Myocyte (in vitro differentiated cells): ENCODE measurements around the gene GPR119. TPM values are rescaled to one million over a fixed set of nuclear protein-coding genes. Genes with fewer than 3 reads are reported as not detected.
A peak's percentile ranks its signal among the peaks of the same experiment; 100 is the strongest.
"Not testable (repeated sequence)": the region's sequence is repeated elsewhere in the genome, so short reads cannot be mapped to it uniquely, and the experiment has no call there.

ENCODE experiments used
- DNase-seq: peaks from one replicate; pipeline ENCODE4 v3.0.0-alpha.2; 2012; ENCODE audit warnings: low read depth
- polyA plus RNA-seq: library from polyadenylated mRNA; unstranded; fragments of >200 nt; gene quantifications from one replicate; pipeline ENCODE4 v1.2.1, GENCODE V29; 2012; ENCODE audit warnings: missing spikeins
- total RNA-seq: library from RNA; depleted of rRNA; stranded (reverse); fragments of >200 nt; gene quantifications from 2 replicates; pipeline ENCODE4 v1.2.3, GENCODE V29; 2014

The GPR119 gene
- total RNA-seq = not detected in 2 replicates
- not detected for polyA plus RNA-seq

DNA sequence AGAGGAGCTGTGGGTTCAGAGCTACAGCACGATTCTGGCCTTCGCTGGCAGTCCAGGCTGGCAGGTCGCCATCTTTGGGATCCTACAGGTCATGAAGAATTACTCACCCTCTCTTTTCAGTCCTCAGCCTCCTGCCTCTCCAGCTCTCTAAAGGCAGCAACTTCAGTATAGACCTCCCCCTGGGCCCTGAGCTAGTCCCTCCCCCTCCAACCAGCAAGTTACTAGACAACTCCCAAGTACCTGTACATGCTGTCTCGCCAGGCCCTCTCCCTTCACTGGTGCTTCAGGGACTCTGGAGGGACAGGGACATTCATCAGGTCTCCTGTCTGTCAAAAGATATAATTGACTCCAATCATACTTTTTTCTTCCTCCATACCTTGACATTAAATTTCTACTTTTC is at the start of gene GPR119:
Gene GPR119, minus strand, starts transcription at position 155 of the 400 bp plus-strand sequence. CDS start 227 bp downstream, outside the sequence.
- no peak for DNase-seq

DNA sequence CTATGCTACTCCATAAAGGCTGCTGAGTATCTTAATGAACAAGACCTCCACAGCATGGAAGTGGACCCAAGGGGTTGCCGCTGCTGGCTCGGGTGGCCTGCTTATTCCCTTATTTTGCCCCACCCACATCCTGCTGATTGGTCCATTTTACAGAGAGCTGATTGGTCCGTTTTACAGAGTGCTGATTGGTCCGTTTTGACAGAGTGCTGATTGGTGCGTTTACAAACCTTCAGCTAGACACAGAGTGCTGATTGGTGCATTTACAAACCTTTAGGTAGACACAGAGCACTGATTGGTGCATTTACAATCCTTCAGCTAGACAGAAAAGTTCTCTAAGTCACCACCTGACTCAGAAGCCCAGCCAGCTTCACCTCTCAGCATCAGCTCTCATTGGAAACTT is 43.8 kb upstream of the GPR119 start:
- DNase-seq = not testable (repeated sequence)

- no peak for DNase-seq
Observed at GRCh38 chrX:130426531-130426930, 41.1 kb upstream of the GPR119 start.

- DNase-seq = no peak
Observed at GRCh38 chrX:130419263-130419662, 33.8 kb upstream of the GPR119 start.

- no peak for DNase-seq
Observed at GRCh38 chrX:130418740-130419139, 33.3 kb upstream of the GPR119 start.

GRCh38 chrX:130418066-130418465 is 32.6 kb upstream of the GPR119 start:
- DNase-seq = no peak

DNA sequence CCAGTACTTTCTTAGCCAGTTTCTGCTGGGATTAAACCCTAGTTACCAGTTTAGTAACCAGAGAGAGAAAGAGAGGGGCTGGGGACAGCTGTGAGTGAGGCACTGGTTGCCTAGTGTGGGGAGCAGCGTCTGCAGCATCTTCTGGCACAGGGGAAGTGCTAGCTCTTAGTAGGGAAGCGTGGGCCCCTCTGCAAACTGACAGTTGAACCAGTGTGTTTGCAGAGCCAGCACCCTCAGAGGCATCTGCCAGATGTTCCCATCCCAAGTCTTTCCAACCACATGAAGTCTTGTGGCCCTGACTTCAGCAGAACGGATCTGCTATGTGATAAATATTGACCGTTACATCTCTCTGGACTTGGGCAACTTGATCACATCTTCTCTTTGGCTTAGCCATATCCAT is 31.3 kb upstream of the GPR119 start:
- DNase-seq = no peak

DNA sequence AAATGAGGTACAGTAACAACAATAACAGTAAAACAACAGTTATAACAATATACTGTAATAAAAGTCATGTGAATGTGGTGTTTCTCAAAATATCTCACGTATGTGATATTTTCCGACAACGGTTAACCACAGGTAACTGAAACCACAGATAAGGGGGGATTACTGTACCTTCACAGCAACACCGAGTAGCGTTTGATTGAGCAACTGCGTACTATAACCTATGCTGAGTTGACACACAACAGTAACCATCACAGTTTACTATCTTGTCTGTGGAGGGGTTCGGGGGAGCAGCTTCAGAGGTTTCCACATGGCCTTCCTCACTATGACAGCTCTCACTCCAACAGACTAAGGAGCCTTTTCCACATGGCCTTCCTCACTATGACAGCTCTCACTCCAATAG is 29.7 kb upstream of the GPR119 start:
- DNase-seq = no peak

GRCh38 chrX:130414800-130415199 is 29.3 kb upstream of the GPR119 start:
- DNase-seq = no peak

DNA sequence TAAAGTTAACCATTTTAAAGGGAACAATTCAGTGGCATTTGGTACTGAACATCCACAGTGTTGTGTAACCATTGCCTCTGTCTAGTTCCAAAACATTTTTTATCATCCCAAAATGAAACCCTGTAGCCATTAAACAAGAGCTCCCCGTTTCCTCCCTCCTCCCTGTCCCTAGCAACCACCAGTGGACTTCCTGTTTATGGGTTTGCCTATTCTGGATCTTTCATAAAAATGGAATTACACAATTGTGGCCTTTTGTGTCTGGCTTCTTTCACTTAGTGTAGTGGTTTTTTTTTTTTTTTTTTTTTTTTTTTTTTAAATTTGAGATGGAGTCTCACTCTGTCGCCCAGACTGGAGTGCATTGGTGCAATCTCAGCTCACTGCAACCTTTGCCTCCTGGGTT is 27.9 kb upstream of the GPR119 start:
- no peak for DNase-seq

DNA sequence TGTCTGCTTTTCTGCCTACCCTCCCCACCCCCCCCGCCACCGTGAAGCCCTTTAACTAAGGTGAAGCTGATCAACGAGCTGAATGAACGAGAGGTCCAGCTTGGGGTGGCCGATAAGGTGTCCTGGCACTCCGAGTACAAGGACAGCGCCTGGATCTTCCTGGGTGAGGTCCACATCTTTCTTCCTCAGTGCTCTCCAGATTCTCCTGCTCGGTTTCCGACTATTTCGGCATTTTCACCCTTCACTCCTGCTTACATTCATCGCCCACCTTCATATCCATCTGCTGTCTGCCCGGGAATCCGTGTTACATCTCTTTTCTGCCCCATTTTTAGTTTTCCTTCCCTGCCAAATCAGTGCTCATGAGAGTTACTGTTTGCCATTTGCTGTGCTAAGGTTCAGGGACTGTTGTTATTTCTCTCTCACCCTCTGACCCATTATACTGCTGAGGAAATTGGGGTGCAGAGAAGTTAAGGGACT is 16.8 kb upstream of the GPR119 start:
- no peak for DNase-seq

DNA sequence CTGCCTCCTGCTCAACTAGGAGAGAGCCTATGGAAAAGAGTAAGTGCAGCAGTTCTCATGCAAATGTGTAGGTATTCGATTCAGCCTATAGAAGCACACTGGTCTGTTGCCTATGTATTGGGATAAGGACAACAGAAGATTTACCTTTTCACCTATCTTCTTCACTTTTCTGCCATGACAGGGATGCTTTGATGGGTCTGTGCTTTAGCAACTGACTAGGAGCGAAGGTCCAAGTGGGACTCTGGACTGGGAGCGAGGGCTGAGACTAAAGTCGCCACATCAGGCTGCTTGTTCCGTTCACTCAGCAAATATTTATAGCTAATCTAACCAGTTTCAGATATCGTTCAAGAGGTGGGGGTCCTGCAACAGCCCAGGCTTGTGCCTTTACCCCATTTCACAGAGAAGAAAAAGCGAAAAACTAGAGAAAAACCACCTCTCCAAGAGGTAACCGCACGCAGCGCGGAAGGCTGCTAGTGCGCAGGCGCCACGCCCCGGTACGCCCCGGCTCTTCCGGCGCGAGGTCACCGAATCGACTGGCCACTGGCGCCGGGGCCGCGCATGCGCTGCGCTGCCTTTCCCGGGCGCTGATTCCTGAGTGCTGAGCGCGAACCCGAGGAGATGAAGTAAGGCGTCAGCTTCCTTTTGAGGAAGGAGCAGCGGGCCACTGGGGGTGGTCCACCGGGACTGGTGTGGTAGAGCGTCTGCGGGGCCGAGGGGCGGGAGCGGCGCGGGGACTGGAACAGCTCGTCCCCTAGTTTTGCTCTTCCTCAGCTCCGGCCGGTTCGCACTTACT is 16.1 kb upstream of the GPR119 start, which contains the start of gene RBMX2:
Gene RBMX2, plus strand, starts transcription at position 573 of the 793 bp plus-strand sequence. Its CDS starts 46 bp downstream, at position 619.
- peak; percentile 76 for DNase-seq

- DNase-seq = peak; percentile 60
Observed at GRCh38 chrX:130395341-130395740, 9.9 kb upstream of the GPR119 start.

GRCh38 chrX:130393451-130394074 is 8.1 kb upstream of the GPR119 start:
- DNase-seq = peak; percentile 58

- DNase-seq = no peak
Observed at GRCh38 chrX:130386408-130386808, 934 bp upstream of the GPR119 start.

- DNase-seq = no peak
Observed at GRCh38 chrX:130378024-130378669, 7.3 kb downstream of the GPR119 start.

DNA sequence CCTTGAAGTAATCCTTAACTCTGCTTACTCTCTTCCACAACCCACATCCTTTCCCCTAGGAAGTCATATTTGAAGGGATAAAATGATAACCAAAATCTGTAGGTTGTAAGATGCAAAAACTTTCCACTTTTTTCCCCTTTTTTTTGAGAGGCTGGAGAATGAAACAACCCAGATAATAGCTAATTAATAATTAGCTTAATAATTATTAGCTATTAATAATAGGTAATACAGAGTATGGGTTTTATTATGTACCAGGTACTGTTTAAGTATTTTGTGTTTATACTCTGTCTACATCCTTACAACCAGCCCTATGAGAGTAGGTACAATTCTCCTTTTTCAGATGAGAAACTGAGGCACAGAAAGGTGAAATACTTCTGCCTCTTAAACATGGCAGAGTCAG is 9.4 kb downstream of the GPR119 start:
- no peak for DNase-seq

- not testable (repeated sequence) for DNase-seq
Observed at GRCh38 chrX:130352050-130352449, 33.4 kb downstream of the GPR119 start.

GRCh38 chrX:130351567-130351966 is 33.9 kb downstream of the GPR119 start:
- DNase-seq = no peak

DNA sequence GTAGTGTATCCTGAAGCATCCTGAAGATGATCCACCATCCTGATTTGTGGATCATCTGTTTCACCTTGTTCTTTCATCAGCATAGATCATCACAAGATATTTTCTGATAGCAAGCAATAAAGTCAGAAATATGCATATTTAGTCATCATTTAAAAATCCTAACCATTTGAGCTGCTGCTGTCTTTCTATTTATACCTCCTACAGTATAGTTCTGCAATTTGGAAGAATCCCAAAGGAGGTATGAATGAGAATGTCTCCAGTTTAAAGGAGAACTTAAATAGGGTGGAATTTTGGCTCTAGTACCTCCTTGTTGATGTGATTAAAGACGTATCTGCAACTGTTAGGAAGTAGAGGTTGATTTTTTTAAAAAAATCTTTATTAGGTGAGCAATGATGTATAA is 38.2 kb downstream of the GPR119 start:
- no peak for DNase-seq

GRCh38 chrX:130343411-130343810 is 42.1 kb downstream of the GPR119 start:
- no peak for DNase-seq

DNA sequence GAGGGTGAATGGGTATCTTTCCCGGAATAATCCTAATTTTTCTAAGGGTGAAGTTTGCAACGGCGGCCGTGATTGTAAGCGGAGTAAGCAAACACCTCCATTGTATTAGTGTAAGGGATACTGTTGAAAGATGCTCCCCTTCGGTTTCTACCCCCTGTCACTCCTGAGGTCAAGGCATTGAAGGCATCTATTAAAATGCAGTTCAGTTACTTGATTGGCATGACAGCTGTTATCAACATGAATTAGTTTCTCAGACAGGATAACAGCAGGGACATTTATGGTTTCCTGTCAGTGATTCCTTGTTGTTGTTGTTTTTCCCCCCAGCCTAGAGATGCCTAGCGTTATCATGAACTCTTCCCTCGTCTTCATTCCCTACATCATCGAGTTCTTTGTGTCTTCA is 45.2 kb downstream of the GPR119 start:
- peak; percentile 34 for DNase-seq
